MCF 10A (cell line): Measurements from ENCODE around the gene OPRL1. TPM values are rescaled to one million over a fixed set of nuclear protein-coding genes. Genes with fewer than 3 reads are reported as not detected.
A peak's percentile ranks its signal among the peaks of the same experiment; 100 is the strongest.

ENCODE experiments used
- BruUV-seq: library from RNA; stranded (reverse); fragments of 400-500 nt; replicated peaks from 2 replicates; lab custom pipeline; 2021; lab: Mats Ljungman, UMichigan
- CTCF ChIA-PET: fragments of 300-600 bp; sonication (Branson Sonifier 250); formaldehyde crosslinking; extraction: SDS; loops from one replicate; lab custom pipeline; 2021; ENCODE audit warnings: antibody characterized with exemption, inconsistent platforms; lab: Yijun Ruan, JAX
- POLR2A ChIA-PET: fragments of 300-600, 350-650 bp; sonication (Branson Sonifier 250); formaldehyde crosslinking; extraction: SDS; loops from one replicate; lab custom pipeline; 2020; ENCODE audit warnings: antibody characterized with exemption, inconsistent platforms; lab: Yijun Ruan, JAX
- DNase-seq: peaks from one replicate; pipeline ENCODE4 v3.0.0-alpha.2; 2018; ENCODE audit not compliant: unreplicated experiment
- H3K27ac Mint-ChIP-seq: one replicate; pipeline ENCODE4 v1.8.0; 2022; ENCODE audit warnings: mild to moderate bottlenecking, low read depth, mixed read lengths; ENCODE audit not compliant: unreplicated experiment
- H3K27me3 Mint-ChIP-seq: one replicate; pipeline ENCODE4 v1.8.0; 2022; ENCODE audit warnings: mixed read lengths; ENCODE audit not compliant: insufficient read depth, unreplicated experiment
- H3K36me3 Mint-ChIP-seq: one replicate; pipeline ENCODE4 v1.8.0; 2022; ENCODE audit warnings: mild to moderate bottlenecking, moderate library complexity, mixed read lengths; ENCODE audit not compliant: insufficient read depth, unreplicated experiment
- H3K4me1 Mint-ChIP-seq: one replicate; pipeline ENCODE4 v1.8.0; 2022; ENCODE audit warnings: mixed read lengths; ENCODE audit not compliant: insufficient read depth, unreplicated experiment
- H3K4me3 Mint-ChIP-seq: one replicate; pipeline ENCODE4 v1.8.0; 2022; ENCODE audit warnings: mild to moderate bottlenecking, moderate library complexity, mixed read lengths; ENCODE audit not compliant: unreplicated experiment
- H3K9me3 Mint-ChIP-seq: one replicate; pipeline ENCODE4 v1.8.0; 2022; ENCODE audit warnings: mixed read lengths; ENCODE audit not compliant: unreplicated experiment
- intact Hi-C: fragments of 100-400 bp; cut with micrococcal nuclease; formaldehyde crosslinking; loops from 2 replicates; pipeline ENCODE4 v1.14.1; 2022
- total RNA-seq: library from RNA; stranded (reverse); gene quantifications from 2 replicates; pipeline ENCODE4 v1.2.3, GENCODE V29; 2022
- TF ChIP-seq, protein P1 (sequence below): fragments of 200-600 bp; IDR thresholded peaks from one replicate; pipeline ENCODE4 v1.8.0; 2022; ENCODE audit warnings: antibody characterized with exemption, mild to moderate bottlenecking; ENCODE audit not compliant: unreplicated experiment

OPRL1 gene
- total RNA-seq, 1 experiment from 2014 or later, result 0.12 TPM

DNA sequence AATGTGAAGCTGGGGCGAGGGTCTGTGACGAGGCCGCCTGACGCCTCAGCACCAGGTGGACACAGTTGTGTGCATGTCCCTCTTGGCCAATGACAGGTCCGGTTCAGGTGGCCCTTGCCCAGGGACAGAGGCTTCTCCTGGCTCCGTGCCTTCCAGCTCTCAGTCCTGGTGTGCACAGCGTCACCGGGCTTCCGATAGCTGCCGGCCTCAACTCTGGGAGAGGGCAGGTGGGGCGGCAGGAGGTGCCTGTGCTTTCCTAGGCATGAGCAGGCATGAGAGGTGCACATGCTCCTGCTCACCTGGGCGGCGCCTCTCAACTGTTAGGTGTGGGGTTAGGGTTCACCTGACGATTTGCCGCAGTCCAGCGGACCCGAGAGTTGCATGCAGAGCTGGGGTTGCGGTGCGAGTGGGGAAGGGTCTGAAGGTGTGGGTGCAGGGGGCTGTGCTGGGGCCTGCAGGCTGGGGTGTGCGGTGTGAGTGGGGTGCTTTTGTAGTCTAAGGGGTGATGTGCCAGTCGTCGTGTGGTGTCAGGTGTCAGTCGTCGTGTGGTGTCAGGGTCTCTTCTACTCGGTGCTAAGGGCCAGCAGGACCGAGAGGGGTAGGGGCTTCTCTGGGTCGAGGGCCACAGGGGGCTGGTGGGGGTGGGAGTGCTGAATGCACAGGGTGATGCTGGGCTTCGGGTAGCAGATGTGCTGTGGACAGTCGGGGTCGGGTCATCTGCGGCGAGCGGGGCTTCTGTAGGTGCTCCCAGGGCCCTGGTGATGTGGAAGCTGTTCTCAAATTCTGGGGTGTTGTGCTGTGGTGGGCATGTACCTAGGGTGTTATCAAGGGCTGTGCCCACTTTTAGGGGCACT, 26.7 kb upstream of the OPRL1 start:
- Mint-ChIP-seq H3K27ac (no peak overlapping the region), H3K36me3 (no peaks in the 10 kb centered on the region), H3K4me3 (no peak overlapping the region), H3K4me1 (peaks cover 10% of the 10 kb centered on the region), H3K9me3 (no peaks in the 10 kb centered on the region), H3K27me3 (no peaks in the 10 kb centered on the region)
- CTCF ChIA-PET, result interaction anchor here (0.8 to 13.7 kb wide), 4 partner anchors 13 to 142 kb away, joined by 3 to 284 read pairs (median 5); partner anchors contain the start of gene C20orf204
- DNase-seq, result no peak
- TF ChIP-seq, protein P1, sequence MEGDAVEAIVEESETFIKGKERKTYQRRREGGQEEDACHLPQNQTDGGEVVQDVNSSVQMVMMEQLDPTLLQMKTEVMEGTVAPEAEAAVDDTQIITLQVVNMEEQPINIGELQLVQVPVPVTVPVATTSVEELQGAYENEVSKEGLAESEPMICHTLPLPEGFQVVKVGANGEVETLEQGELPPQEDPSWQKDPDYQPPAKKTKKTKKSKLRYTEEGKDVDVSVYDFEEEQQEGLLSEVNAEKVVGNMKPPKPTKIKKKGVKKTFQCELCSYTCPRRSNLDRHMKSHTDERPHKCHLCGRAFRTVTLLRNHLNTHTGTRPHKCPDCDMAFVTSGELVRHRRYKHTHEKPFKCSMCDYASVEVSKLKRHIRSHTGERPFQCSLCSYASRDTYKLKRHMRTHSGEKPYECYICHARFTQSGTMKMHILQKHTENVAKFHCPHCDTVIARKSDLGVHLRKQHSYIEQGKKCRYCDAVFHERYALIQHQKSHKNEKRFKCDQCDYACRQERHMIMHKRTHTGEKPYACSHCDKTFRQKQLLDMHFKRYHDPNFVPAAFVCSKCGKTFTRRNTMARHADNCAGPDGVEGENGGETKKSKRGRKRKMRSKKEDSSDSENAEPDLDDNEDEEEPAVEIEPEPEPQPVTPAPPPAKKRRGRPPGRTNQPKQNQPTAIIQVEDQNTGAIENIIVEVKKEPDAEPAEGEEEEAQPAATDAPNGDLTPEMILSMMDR, result no peak
- POLR2A ChIA-PET, result interaction anchor here (0.6 to 3.5 kb wide), 6 partner anchors 8 to 26 kb away, joined by 3 to 16 read pairs (median 4); partner anchors contain the start of genes RGS19 and TCEA2
- no TSS peak for BruUV-seq
- intact Hi-C loops, result no loop called here

DNA sequence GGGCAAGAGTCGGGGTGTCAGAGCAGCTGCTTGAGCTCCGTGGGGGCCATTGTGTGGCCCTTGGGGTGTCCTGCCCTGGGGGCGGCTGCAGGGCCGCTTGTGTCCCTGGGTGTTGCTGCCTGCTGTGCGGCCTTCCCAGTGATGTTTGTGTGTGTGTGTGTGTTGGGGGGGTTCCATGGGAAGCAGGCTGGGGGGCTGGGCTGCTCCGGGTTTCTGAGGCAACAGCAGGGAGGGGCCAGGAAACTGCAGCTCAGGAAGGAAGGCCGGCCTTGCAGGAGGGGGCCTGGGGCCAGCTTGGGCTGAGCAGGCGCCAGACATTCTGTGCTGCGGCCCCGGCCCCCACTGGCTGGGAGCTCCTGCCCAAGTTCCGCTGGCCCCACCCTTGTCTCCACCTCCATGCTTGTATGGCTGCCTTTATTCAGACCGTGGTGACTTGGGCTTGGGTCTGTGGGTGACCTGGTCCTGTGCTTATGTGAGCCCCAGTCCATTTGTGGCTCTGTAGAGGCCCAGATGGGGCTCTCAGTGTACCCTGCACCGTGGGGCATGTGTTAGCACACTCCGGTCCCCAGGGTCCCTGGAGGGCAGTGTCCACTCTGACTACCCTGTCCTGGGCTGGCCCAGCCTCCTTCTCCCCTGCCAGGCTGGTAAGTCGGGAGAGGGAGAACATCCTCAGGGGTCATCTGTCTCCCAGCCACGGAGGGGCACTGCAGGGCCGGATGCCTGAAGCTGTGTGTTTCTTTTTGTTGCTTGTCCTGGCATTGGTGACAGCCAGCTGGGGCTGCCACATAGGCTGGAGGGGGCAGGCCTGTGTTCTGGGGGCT, 25.8 kb upstream of the OPRL1 start:
- ChIA-PET CTCF (interaction anchor here (0.7 to 13.7 kb wide), 5 partner anchors 13 to 94 kb away, joined by 3 to 284 read pairs (median 4); partner anchors contain the start of gene C20orf204), POLR2A (interaction anchor here (0.6 to 3.5 kb wide), 6 partner anchors 8 to 27 kb away, joined by 3 to 16 read pairs (median 4); partner anchors contain the start of gene TCEA2)
- peaks cover 13% of the 10 kb centered on the region for H3K4me1 Mint-ChIP-seq
- DNase-seq, result peak; percentile 33
- no peaks in the 10 kb centered on the region for H3K36me3 Mint-ChIP-seq
- H3K4me3 Mint-ChIP-seq, result no peak overlapping the region
- H3K27me3 Mint-ChIP-seq, result no peaks in the 10 kb centered on the region
- H3K27ac Mint-ChIP-seq, result no peak overlapping the region
- intact Hi-C loops, result no loop called here
- BruUV-seq, result no TSS peak
- TF ChIP-seq, protein P1, result no peak
- no peaks in the 10 kb centered on the region for H3K9me3 Mint-ChIP-seq

DNA sequence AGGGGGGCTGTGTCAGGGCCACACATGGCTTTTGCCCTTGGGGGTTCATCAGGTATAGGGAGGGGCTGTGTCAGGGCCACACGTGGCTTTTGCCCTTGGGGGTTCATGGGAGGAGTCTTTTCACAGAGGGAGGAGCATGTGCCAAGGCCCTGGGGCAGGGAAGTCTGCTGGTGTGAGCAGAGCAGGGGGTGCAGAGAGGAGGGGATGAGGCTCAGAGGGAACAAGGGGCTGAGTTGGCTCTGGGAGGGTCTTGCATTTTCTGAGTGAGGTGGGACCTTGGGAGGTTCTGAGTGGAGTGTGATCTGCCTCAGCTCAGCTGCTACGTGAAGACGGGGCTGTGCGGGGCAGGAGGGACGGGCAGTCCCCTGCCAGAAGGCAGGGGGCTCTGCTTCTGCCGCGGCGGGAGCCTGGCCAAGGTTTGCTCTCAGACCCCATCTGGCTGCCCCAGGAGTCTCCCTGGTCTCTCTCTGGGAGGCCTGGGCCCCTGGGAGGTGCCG, 24.4 kb upstream of the OPRL1 start:
- peaks cover 13% of the 10 kb centered on the region for H3K4me1 Mint-ChIP-seq
- H3K4me3 Mint-ChIP-seq, result no peak overlapping the region
- H3K27ac Mint-ChIP-seq, result no peak overlapping the region
- no peaks in the 10 kb centered on the region for H3K9me3 Mint-ChIP-seq
- DNase-seq, result no peak
- H3K27me3 Mint-ChIP-seq, result no peaks in the 10 kb centered on the region
- no TSS peak for BruUV-seq
- ChIA-PET CTCF (interaction anchor here (0.9 to 13.7 kb wide), 2 partner anchors 15 to 315 kb away, joined by 5 to 284 read pairs; partner anchors contain the start of gene C20orf204), POLR2A (interaction anchor here (0.6 to 3.0 kb wide), 4 partner anchors 10 to 742 kb away, joined by 3 to 15 read pairs (median 4); no protein-coding TSS in a partner anchor)
- intact Hi-C loops, result no loop called here
- TF ChIP-seq, protein P1, result no peak
- H3K36me3 Mint-ChIP-seq, result no peaks in the 10 kb centered on the region
